ENCODE results near the gene UMPS.
"Not testable (repeated sequence)": the region's sequence is repeated elsewhere in the genome, so short reads cannot be mapped to it uniquely, and the experiment has no call there.

UMPS gene

DNA sequence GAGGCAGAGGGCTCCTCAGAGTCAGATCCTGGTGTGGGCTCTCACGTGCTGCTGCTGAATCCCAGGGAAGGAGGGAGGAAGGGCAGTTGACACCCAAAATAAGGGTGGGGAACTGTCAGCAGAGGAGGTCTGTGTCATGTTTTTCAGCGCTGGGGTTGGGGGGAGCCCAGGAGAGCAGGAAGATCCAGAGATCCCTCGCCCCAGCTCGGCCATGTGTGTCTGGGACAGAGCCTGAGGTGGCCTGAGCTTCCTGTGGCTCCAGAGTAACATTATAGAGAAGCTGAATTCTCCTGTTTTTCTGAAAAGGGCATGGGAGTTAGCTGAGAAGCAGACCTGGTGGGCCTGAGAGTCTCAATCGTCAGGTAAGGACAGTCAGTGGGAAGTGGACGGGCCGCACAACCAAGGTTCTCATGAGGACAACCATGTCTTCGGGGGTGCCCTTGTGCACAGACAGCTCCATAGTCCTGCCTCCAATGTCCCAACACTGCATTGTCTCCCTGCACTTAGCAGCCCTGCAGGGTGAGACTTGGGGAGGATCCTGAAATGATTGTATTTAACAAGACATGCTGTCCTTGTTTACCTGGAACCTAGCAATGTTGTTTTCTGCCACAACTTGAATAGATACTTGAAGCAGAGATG is 18.4 kb downstream of the UMPS start:
- H3K4me3 ChIP-seq (ENCODE audit: low read depth in 1 of 2, low read length in 2 of 2) = no peak overlapping the region
- H3K27me3 ChIP-seq (ENCODE audit: control insufficient read depth in 1 of 2, insufficient read depth in 2 of 2, low read length in 2 of 2) = no peaks in the 10 kb centered on the region
- no peaks in the 10 kb centered on the region for H3K4me1 ChIP-seq (ENCODE audit: control insufficient read depth in 1 of 2, insufficient read depth in 2 of 2, low read length in 2 of 2)
- H3K36me3 ChIP-seq (ENCODE audit: control insufficient read depth in 1 of 2, insufficient read depth in 2 of 2, low read length in 2 of 2) = peaks cover 22 to 38% of the 10 kb centered on the region in 2 donors
- no peak overlapping the region for H3K27ac ChIP-seq (ENCODE audit: low read depth, low read length)
- no peaks in the 10 kb centered on the region for H3K9me3 ChIP-seq (ENCODE audit: control insufficient read depth in 1 of 2, low read length in 2 of 2)
- H3K9ac ChIP-seq (ENCODE audit: low read depth in 1 of 2, low read length in 2 of 2) = no peak overlapping the region

DNA sequence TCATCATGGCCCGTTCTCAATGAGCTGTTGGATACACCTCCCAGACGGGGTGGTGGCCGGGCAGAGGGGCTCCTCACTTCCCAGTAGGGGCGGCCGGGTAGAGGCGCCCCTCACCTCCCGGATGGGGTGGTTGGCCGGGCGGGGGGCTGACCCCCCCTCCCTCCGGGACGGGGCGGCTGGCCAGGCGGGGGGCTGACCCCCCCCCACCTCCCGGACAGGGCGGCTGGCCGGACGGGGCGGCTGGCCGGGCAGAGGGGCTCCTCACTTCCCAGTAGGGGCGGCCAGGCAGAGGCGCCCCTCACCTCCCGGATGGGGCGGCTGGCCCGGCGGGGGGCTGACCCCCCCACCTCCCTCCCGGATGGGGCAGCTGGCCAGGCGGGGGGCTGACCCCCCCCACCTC is 19.6 kb downstream of the UMPS start:
- H3K9me3 ChIP-seq (ENCODE audit: control insufficient read depth in 1 of 2, low read length in 2 of 2); H3K4me1 ChIP-seq (ENCODE audit: control insufficient read depth in 1 of 2, insufficient read depth in 2 of 2, low read length in 2 of 2); H3K27ac ChIP-seq (ENCODE audit: low read depth, low read length); H3K9ac ChIP-seq (ENCODE audit: low read depth in 1 of 2, low read length in 2 of 2); H3K4me3 ChIP-seq (ENCODE audit: low read depth in 1 of 2, low read length in 2 of 2); H3K27me3 ChIP-seq (ENCODE audit: control insufficient read depth in 1 of 2, insufficient read depth in 2 of 2, low read length in 2 of 2): not testable (repeated sequence)
- peaks cover 14 to 26% of the 10 kb centered on the region in 2 donors for H3K36me3 ChIP-seq (ENCODE audit: control insufficient read depth in 1 of 2, insufficient read depth in 2 of 2, low read length in 2 of 2)

DNA sequence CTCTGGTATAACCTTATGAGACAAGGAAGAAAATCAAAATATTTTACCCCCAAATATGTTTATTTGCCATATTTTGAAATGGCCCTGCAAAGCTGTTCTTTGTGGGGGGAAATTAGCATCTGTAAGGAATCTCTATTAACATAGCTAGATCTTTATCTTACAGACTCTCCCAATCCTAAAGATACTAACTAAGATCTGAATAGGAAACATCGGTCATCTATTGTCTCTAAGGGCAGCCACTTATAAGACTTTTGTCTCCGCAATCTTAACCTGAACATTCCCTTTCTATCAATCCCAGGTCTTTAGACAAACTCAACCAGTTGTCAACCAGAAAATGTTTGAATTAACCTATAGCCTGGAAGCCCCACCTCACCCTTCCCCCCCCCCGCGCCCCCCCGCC is 21.2 kb downstream of the UMPS start:
- Histone ChIP-seq H3K4me1 (ENCODE audit: control insufficient read depth in 1 of 2, insufficient read depth in 2 of 2, low read length in 2 of 2) (no peaks in the 10 kb centered on the region), H3K27ac (ENCODE audit: low read depth, low read length) (no peak overlapping the region), H3K27me3 (ENCODE audit: control insufficient read depth in 1 of 2, insufficient read depth in 2 of 2, low read length in 2 of 2) (no peaks in the 10 kb centered on the region), H3K36me3 (ENCODE audit: control insufficient read depth in 1 of 2, insufficient read depth in 2 of 2, low read length in 2 of 2) (peaks cover 1 to 12% of the 10 kb centered on the region in 2 donors), H3K4me3 (ENCODE audit: low read depth in 1 of 2, low read length in 2 of 2) (no peak overlapping the region), H3K9me3 (ENCODE audit: control insufficient read depth in 1 of 2, low read length in 2 of 2) (no peaks in the 10 kb centered on the region), H3K9ac (ENCODE audit: low read depth in 1 of 2, low read length in 2 of 2) (no peak overlapping the region)

DNA sequence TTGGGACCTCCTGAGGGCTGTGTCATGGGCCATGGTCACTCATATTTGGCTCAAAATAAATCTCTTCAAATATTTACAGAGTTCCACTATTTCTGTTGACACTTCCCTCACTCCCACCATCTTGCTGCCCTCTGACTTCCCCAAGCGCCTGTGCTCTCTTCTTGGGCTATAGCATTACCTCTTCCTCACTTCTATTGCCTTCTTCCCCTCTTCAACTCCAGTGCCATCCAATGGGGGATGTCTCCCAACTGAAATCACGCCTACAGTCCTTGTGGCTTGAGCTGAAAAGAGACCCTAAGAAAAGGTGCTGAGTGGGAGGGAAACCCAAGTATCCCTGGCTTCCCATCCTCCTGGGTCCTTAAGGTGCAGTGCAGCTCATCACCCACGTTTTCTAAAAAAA is 21.8 kb downstream of the UMPS start:
- Histone ChIP-seq H3K36me3 (ENCODE audit: control insufficient read depth in 1 of 2, insufficient read depth in 2 of 2, low read length in 2 of 2) (peaks cover 0 to 7% of the 10 kb centered on the region in 2 donors), H3K9me3 (ENCODE audit: control insufficient read depth in 1 of 2, low read length in 2 of 2) (no peaks in the 10 kb centered on the region), H3K27me3 (ENCODE audit: control insufficient read depth in 1 of 2, insufficient read depth in 2 of 2, low read length in 2 of 2) (no peaks in the 10 kb centered on the region), H3K4me1 (ENCODE audit: control insufficient read depth in 1 of 2, insufficient read depth in 2 of 2, low read length in 2 of 2) (no peaks in the 10 kb centered on the region), H3K4me3 (ENCODE audit: low read depth in 1 of 2, low read length in 2 of 2) (no peak overlapping the region), H3K9ac (ENCODE audit: low read depth in 1 of 2, low read length in 2 of 2) (no peak overlapping the region), H3K27ac (ENCODE audit: low read depth, low read length) (no peak overlapping the region)

DNA sequence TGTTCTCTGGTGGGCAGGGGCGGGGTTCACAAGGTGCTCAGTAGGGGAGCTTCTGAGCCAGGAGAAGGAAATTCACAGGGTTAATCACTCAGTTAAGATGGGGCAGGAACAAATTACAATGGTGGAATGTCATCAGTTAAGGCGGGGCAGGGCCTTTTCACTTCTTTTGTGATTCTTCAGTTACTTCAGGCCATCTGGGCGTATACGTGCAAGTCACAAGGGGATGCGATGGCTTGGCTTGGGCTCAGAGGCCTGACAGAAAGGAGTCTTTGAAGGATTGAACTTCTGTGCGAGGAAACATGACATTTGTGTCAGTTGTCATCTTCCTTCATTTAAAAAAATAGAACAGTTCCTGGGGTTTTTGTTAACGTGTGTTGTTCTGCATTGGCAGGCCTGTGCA is 27.7 kb downstream of the UMPS start:
- not testable (repeated sequence) for H3K36me3 ChIP-seq (ENCODE audit: control insufficient read depth in 1 of 2, insufficient read depth in 2 of 2, low read length in 2 of 2); H3K9ac ChIP-seq (ENCODE audit: low read depth in 1 of 2, low read length in 2 of 2); H3K9me3 ChIP-seq (ENCODE audit: control insufficient read depth in 1 of 2, low read length in 2 of 2); H3K27me3 ChIP-seq (ENCODE audit: control insufficient read depth in 1 of 2, insufficient read depth in 2 of 2, low read length in 2 of 2); H3K4me3 ChIP-seq (ENCODE audit: low read depth in 1 of 2, low read length in 2 of 2); H3K27ac ChIP-seq (ENCODE audit: low read depth, low read length)
- H3K4me1 ChIP-seq (ENCODE audit: control insufficient read depth in 1 of 2, insufficient read depth in 2 of 2, low read length in 2 of 2) = peaks cover 6 to 11% of the 10 kb centered on the region in 2 donors

DNA sequence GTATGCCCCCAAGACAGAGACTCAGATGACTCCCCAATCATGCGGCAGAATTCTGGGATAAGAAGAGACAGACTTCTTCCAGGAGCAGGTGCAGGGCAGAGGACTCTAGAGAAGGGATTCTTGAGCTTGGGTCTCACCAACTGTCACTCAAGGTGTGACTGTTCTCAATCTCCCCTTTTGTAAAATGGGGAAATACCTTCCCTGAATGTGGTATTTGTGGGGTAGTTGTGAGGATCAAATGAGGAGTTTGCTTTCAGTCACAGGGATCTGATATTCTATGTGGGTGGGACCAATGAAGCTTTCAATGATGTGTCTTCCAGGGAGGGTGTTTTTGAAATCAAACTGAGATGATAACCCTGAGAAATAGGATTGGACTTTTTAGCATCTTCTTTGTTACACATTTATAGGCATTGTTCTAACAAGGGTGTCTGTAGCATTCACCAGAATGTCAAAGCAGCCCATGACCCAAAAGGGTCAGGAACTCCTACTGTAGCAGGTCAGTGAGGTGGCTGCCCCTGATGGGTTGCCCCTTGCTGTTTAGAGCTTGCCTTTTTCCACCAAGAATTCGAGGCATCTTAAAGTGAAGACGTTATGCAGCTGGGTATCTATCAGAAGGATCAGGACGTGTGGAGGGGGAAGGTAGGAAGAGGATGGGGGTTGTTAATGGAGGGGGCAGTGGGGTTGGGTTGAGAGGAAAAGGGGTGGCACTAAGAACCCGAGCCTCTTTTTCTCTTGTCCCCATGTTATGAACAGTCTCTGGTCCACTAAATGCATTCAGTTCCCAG is 28.8 kb downstream of the UMPS start:
- H3K27me3 ChIP-seq (ENCODE audit: control insufficient read depth in 1 of 2, insufficient read depth in 2 of 2, low read length in 2 of 2) = no peaks in the 10 kb centered on the region
- H3K9me3 ChIP-seq (ENCODE audit: control insufficient read depth in 1 of 2, low read length in 2 of 2) = no peaks in the 10 kb centered on the region
- no peak overlapping the region for H3K9ac ChIP-seq (ENCODE audit: low read depth in 1 of 2, low read length in 2 of 2)
- H3K36me3 ChIP-seq (ENCODE audit: control insufficient read depth in 1 of 2, insufficient read depth in 2 of 2, low read length in 2 of 2) = peaks cover 7 to 11% of the 10 kb centered on the region in 2 donors
- H3K4me3 ChIP-seq (ENCODE audit: low read depth in 1 of 2, low read length in 2 of 2) = no peak overlapping the region
- peaks cover 6 to 11% of the 10 kb centered on the region in 2 donors for H3K4me1 ChIP-seq (ENCODE audit: control insufficient read depth in 1 of 2, insufficient read depth in 2 of 2, low read length in 2 of 2)
- H3K27ac ChIP-seq (ENCODE audit: low read depth, low read length) = no peak overlapping the region

DNA sequence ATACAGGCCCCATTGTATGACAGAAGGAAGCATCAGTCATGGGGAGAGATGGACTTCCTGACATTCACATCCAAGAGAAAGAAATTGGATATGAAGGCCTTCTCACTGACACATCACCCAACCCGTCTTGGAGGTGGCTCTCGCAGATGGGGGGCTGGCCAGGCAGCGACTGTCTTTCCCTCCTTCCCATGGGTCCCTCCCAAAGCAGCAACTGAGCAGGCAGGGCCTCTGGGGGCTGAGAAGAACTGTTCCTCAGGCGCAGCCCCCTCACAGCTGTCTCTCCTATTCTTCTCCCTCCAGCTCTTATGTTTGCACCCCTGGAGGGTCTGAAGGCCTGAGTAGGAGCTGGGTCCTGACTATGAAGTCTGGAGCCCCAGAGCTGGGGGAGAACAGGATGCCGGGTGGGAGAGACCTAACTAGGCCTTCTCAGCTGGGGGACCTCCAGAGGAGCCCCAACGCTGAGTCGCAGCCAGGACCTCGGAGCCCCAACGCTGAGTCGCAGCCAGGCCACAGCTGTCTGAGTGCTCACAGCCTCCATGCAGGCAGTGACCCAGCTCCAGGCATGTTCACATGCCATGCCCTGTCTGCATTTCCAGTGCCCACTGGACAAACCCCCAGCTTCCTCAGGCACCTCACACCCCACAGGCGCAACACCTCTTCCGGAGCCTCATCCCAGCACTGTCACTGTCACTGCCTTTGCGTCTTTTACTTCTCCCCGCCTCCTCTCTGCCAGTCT is 29.6 kb downstream of the UMPS start:
- H3K27ac ChIP-seq (ENCODE audit: low read depth, low read length) = no peak overlapping the region
- H3K36me3 ChIP-seq (ENCODE audit: control insufficient read depth in 1 of 2, insufficient read depth in 2 of 2, low read length in 2 of 2) = peaks cover 12 to 19% of the 10 kb centered on the region in 2 donors
- H3K4me1 ChIP-seq (ENCODE audit: control insufficient read depth in 1 of 2, insufficient read depth in 2 of 2, low read length in 2 of 2) = peaks cover 6 to 11% of the 10 kb centered on the region in 2 donors
- H3K27me3 ChIP-seq (ENCODE audit: control insufficient read depth in 1 of 2, insufficient read depth in 2 of 2, low read length in 2 of 2) = no peaks in the 10 kb centered on the region
- H3K9me3 ChIP-seq (ENCODE audit: control insufficient read depth in 1 of 2, low read length in 2 of 2) = no peaks in the 10 kb centered on the region
- H3K4me3 ChIP-seq (ENCODE audit: low read depth in 1 of 2, low read length in 2 of 2) = no peak overlapping the region
- no peak overlapping the region for H3K9ac ChIP-seq (ENCODE audit: low read depth in 1 of 2, low read length in 2 of 2)

DNA sequence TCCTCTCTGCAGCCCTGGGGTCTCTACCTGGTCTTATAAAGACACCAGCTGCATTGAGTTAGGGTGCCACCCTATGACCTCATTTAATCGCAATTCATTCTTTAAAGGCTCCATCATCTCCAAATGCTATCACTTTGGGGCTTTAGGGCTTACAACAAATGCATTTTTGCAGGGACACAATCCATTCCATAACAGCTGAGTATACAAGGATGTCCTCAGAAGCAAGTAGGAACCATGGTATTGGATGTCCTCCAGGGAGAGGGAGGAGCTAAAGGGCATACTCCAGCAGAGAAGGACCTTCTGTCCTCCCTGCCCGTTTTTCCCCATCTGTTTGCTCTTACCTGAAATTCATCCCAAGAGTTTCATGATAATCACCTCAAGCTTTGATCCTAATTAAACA is 30.3 kb downstream of the UMPS start:
- Histone ChIP-seq H3K27ac (ENCODE audit: low read depth, low read length) (no peak overlapping the region), H3K9ac (ENCODE audit: low read depth in 1 of 2, low read length in 2 of 2) (no peak overlapping the region), H3K4me3 (ENCODE audit: low read depth in 1 of 2, low read length in 2 of 2) (no peak overlapping the region), H3K36me3 (ENCODE audit: control insufficient read depth in 1 of 2, insufficient read depth in 2 of 2, low read length in 2 of 2) (peaks cover 12 to 26% of the 10 kb centered on the region in 2 donors), H3K27me3 (ENCODE audit: control insufficient read depth in 1 of 2, insufficient read depth in 2 of 2, low read length in 2 of 2) (no peaks in the 10 kb centered on the region), H3K9me3 (ENCODE audit: control insufficient read depth in 1 of 2, low read length in 2 of 2) (no peaks in the 10 kb centered on the region), H3K4me1 (ENCODE audit: control insufficient read depth in 1 of 2, insufficient read depth in 2 of 2, low read length in 2 of 2) (peaks cover 6 to 11% of the 10 kb centered on the region in 2 donors)

DNA sequence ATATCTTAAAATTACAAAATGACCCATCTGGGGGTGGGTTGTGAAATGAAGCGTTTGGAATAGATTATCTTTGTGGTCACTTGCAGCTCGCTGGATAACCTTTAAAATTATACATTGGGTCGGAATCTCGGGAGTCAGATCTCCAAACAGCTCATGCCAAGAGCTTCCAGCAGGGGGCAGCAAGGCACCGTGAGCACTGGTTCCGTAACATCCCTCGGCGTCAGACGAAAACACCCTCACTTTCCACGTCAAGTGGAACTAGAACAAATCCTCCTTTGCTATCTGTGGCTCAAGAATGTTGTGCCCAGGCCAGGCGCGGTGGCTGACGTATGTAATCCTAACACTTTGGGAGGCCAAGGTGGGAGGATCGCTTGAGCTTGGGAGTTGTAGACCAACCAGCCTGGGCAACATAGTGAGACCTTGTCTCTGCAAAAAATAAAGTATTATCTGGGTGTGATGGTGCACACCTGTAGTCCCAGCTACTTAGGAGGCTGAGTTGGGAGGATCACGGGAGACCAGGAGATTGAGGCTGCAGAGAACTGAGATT is 31.1 kb downstream of the UMPS start:
- no peaks in the 10 kb centered on the region for H3K9me3 ChIP-seq (ENCODE audit: control insufficient read depth in 1 of 2, low read length in 2 of 2)
- H3K27me3 ChIP-seq (ENCODE audit: control insufficient read depth in 1 of 2, insufficient read depth in 2 of 2, low read length in 2 of 2) = no peaks in the 10 kb centered on the region
- H3K36me3 ChIP-seq (ENCODE audit: control insufficient read depth in 1 of 2, insufficient read depth in 2 of 2, low read length in 2 of 2) = peaks cover 12 to 26% of the 10 kb centered on the region in 2 donors
- peak overlapping the region in 1 of 2 donors; percentile 28 for H3K4me3 ChIP-seq (ENCODE audit: low read depth in 1 of 2, low read length in 2 of 2)
- H3K27ac ChIP-seq (ENCODE audit: low read depth, low read length) = no peak overlapping the region
- peak overlapping the region in 1 of 2 donors; percentile 12 for H3K9ac ChIP-seq (ENCODE audit: low read depth in 1 of 2, low read length in 2 of 2)
- peaks cover 6 to 11% of the 10 kb centered on the region in 2 donors for H3K4me1 ChIP-seq (ENCODE audit: control insufficient read depth in 1 of 2, insufficient read depth in 2 of 2, low read length in 2 of 2)

Data from duodenal mucosa (tissue), 2 donors.